Inferior parietal cortex (tissue), 1 donor: Measurements from ENCODE around the gene SRBD1.
A peak's percentile ranks its signal among the peaks of the same experiment; 100 is the strongest.

Experiments used
- DNase-seq: peaks from one replicate; pipeline ENCODE4 v3.0.0-alpha.2; 2016; ENCODE audit errors: extremely low spot score

The SRBD1 gene, protein sequence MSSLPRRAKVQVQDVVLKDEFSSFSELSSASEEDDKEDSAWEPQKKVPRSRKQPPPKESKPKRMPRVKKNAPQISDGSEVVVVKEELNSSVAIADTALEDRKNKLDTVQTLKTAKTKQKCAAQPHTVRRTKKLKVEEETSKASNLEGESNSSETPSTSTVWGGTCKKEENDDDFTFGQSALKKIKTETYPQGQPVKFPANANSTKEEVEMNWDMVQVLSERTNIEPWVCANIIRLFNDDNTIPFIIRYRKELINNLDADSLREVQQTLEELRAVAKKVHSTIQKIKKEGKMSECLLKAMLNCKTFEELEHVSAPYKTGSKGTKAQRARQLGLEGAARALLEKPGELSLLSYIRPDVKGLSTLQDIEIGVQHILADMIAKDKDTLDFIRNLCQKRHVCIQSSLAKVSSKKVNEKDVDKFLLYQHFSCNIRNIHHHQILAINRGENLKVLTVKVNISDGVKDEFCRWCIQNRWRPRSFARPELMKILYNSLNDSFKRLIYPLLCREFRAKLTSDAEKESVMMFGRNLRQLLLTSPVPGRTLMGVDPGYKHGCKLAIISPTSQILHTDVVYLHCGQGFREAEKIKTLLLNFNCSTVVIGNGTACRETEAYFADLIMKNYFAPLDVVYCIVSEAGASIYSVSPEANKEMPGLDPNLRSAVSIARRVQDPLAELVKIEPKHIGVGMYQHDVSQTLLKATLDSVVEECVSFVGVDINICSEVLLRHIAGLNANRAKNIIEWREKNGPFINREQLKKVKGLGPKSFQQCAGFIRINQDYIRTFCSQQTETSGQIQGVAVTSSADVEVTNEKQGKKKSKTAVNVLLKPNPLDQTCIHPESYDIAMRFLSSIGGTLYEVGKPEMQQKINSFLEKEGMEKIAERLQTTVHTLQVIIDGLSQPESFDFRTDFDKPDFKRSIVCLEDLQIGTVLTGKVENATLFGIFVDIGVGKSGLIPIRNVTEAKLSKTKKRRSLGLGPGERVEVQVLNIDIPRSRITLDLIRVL

GRCh38 chr2:45611020-45611859, at the start of gene SRBD1:
Gene SRBD1 (minus strand): TSS chr2:45611267. CDS start chr2:45605441, 5,826 bp downstream.
- peak; percentile 96 for DNase-seq

GRCh38 chr2:45654250-45654649, 43.2 kb upstream of the SRBD1 start:
- DNase-seq, result no peak

DNA sequence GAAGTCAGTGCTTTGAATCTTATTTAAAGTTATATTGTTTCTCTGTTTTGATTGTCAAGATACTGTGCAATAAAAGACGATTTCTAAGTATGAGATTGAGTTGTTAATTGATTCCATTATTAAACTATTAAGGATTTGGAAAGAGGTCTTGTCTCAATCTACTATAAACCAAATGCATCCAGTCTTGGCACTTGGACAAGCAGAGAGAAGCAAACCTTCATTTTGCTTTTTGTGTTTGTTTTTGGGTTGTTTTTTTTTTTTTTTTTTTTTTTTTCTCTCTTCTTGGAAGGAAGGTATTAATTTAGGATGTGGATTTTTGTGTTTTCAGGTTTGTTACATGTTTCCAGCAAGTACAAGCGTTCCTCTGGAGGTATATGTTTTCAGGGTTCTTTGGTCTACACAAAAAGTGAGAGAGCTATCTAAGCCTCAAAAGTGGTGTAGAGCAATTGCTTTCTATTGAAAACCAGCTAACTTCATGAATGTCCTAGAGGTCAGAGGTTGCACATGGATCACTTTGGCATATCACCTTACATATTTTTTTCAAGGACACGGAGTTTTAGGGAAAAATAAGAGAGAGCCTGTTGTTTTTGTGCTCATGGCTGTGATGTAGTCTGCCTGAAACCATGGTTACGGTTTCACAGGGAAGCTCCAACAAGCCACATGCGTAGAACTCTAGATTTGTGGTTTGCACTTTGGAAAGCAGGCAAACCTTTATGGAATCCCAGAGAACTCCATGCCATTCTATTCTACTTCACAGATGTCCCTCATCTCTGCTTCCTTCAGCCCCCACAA, 42.3 kb upstream of the SRBD1 start:
- DNase-seq, result peak; percentile 17

DNA sequence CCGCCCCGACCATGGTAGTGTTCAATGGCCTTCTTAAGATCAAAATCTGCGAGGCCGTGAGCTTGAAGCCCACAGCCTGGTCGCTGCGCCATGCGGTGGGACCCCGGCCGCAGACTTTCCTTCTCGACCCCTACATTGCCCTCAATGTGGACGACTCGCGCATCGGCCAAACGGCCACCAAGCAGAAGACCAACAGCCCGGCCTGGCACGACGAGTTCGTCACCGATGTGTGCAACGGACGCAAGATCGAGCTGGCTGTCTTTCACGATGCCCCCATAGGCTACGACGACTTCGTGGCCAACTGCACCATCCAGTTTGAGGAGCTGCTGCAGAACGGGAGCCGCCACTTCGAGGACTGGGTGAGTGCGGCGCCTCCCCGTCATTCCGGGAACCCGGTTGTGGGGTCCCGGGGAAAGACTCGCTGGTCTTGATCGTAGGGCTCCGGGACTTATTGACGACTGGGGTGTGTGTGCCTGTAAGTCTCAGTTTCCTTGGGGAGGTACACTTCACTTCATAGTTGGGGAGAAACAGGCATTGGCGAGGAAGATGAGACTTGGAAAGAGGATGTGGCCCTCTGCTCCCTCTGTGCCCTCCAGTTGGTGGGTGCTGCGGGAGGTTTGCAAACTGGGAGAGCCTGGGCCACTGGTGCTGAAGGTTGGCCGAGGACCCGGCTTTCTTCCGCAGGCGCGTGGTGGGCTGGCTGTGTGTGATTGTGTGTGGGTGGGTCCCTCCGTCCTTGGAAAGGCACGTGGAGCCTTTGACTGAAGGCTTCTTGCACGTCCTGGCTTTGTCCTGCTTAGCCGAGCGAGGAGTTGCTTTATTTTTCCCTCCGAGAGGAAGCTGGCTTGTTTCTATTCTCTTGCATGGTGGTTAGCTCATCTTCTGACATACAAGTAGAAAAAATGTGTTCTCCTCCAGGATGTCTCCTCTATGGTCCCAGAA, 41.3 kb upstream of the SRBD1 start:
- peak; percentile 41 for DNase-seq

GRCh38 chr2:45651415-45652089, 40.5 kb upstream of the SRBD1 start, which contains the start of gene PRKCE:
Gene PRKCE (plus strand): TSS chr2:45651675.
- DNase-seq, result peak; percentile 20

GRCh38 chr2:45650851-45651414, 39.9 kb upstream of the SRBD1 start:
- peak; percentile 92 for DNase-seq

- peak; percentile 59 for DNase-seq
Observed at GRCh38 chr2:45649858-45650811, 39.1 kb upstream of the SRBD1 start.

- no peak for DNase-seq
Observed at GRCh38 chr2:45649462-45649857, 38.4 kb upstream of the SRBD1 start.

- no peak for DNase-seq
Observed at GRCh38 chr2:45648636-45649035, 37.6 kb upstream of the SRBD1 start.

DNA sequence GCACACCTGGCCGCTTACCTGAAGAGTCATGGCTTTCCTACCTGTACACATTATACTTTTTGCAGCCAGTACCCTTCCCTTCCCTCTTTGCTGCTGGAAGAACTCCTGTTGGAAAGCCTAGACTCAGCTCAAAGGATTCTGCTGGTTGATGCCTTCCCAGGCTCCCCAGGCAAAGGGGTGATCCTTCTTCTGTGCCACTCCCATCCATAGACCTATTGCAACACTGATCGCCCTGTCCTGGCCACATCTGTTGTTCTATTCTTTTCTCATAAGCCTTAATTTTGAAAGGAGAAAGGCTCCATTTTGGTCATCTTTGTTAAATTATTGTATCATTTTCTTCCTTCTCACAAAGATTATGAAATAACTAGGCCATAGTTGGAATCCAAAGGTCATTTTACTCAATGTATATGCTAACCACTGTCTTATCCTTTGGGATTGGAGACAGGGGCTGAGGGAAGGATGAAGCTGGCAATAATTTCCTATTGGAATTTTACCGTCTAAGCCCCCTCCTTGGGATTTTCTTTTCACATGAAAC, 37.0 kb upstream of the SRBD1 start:
- no peak for DNase-seq

DNA sequence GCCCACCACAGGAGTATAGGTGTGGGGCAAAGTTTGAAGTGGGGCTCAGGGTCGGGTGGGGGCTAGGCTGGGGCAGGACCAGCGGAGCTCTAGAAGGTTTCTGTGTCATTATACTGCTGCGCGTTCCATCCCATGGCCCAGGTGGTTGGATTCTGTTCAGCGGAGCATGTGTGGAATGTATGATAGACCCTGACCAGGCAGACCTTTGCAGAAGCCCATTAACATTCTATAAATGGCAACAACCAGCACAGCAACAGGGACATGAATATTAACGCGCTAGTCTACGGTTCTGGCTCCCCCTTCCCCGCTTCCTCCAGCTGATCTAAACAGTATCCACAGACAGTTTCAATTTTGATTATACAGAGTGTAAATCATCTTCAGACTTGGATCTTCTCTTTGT, 36.3 kb upstream of the SRBD1 start:
- DNase-seq, result no peak

DNA sequence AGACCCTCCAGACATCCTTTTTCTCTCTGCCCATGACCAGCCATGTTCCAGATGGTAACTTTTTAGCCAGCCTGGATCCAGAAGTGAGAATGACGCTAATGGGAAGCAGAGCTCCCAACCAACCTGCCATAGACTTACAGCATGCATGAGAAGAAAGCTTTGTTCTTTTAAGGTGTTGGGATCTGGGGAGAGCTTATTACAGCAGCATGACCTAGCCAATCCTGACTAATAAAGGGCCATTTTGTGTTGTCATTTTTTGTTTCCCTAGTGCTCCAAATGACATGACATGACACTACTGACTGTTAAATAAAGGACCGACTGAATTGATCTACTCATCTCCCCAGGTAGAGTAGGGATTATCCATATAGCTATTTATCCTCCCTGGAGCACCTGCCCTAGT, 35.2 kb upstream of the SRBD1 start:
- no peak for DNase-seq

- peak; percentile 79 for DNase-seq
Observed at GRCh38 chr2:45643543-45644542, 32.8 kb upstream of the SRBD1 start.

DNA sequence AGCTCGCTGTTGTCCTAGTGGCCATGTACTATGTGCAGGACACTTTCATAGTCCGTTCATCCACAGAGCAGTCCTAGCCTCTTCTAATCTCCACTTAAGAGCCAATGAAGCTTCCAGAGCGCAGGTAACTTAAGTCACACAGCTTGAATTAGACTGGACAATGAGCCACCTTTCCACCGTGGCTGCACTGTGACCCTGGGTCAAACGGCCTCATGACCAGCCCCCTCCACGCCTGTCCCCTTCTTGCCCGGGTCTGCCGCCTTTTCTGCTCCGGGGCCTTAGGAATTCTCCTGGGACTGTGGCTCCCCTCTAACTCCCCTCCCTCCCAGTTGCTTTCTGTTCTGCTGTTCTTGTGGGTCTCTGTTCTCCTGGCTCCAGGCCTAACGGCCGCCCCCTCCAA, 32.0 kb upstream of the SRBD1 start:
- no peak for DNase-seq

DNA sequence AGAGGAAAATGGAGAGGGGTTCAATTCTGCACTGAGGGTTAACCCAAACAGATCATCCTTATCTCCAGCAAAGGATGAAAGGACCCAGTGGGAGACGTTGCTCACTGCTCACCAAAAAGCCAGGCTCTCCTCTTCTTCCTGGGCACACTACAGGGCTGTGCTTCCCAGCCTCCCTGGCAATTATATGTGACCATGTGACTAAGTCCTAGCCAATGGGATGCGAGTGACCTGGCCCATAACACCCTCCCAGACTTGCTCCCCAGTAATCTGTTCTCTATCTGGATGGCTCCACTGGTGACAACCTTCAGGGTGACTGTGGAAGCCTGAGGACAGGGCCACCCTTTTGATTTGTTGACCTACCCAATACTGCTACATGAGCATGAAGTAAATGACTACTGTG, 29.5 kb upstream of the SRBD1 start:
- DNase-seq, result no peak

DNA sequence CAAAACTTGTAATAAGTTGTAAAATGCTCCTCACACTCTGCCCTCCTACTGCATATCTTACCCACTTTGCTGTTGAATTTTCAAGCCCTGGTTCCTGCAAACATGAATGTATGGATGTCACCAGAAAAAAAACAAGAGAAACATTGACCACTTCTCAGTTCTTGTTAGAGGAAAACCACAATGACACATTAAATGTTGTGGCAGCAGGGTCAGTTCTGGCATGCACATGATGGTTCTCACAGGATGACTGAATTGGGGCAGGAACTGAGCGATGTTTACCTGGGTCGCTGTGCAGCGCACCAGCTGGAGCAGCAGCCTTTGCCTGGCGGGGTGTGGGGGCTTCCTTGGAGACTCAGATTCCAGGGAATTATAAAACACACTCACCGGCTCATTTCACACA, 26.4 kb upstream of the SRBD1 start:
- DNase-seq, result no peak
